IMR-90 (cell line): Measurements from ENCODE around the gene WWP2. TPM values are rescaled to one million over a fixed set of nuclear protein-coding genes. Genes with fewer than 3 reads are reported as not detected.

Experiments used
- ATAC-seq: fragments of 200-7000 bp; cut with Tn5 transposase; 2 replicates; pipeline ENCODE4 v1.9.1; 2020; ENCODE audit warnings: low read depth, mild to moderate bottlenecking, moderate library complexity
- BruUV-seq: library from RNA; stranded (reverse); fragments of 400-500 nt; replicated peaks from 2 replicates; lab custom pipeline; 2021; lab: Mats Ljungman, UMichigan
- CTCF ChIA-PET: fragments of 300-600 bp; formaldehyde crosslinking; extraction: SDS; loops from one replicate; lab custom pipeline; 2021; ENCODE audit warnings: antibody characterized with exemption; lab: Yijun Ruan, JAX
- POLR2A ChIA-PET: fragments of 300-600 bp; sonication (Branson Sonifier 250); formaldehyde crosslinking; loops from one replicate; lab custom pipeline; 2022; ENCODE audit warnings: antibody characterized with exemption; ENCODE audit not compliant: unreplicated experiment; lab: Charles Lee
- DNase-seq: peaks from one replicate; pipeline ENCODE4 v3.0.0; 2013
- H2AFZ ChIP-seq: replicated peaks from 2 replicates; pipeline ENCODE3; 2013; ENCODE audit warnings: low read length, mild to moderate bottlenecking; ENCODE audit not compliant: poor library complexity
- H2AK5ac ChIP-seq: 2 replicates; pipeline ENCODE4 v1.6.1; 2013; ENCODE audit warnings: low read depth, low read length, inconsistent platforms
- H2AK9ac ChIP-seq: replicated peaks from 2 replicates; pipeline ENCODE3; 2013; ENCODE audit warnings: mild to moderate bottlenecking, low read depth, low read length, moderate library complexity; ENCODE audit not compliant: poor library complexity
- H2BK120ac ChIP-seq: 2 replicates; pipeline ENCODE4 v1.6.1; 2013; ENCODE audit warnings: low read depth, low read length, inconsistent platforms
- H2BK15ac ChIP-seq: 3 replicates; pipeline ENCODE4 v1.6.1; 2013; ENCODE audit warnings: low read depth, low read length, inconsistent platforms
- H2BK20ac ChIP-seq: 2 replicates; pipeline ENCODE4 v1.6.1; 2013; ENCODE audit warnings: low read depth, mild to moderate bottlenecking, inconsistent platforms, low read length, moderate library complexity
- H2BK5ac ChIP-seq: 2 replicates; pipeline ENCODE4 v1.6.1; 2013; ENCODE audit warnings: mild to moderate bottlenecking, low read depth, low read length, inconsistent platforms; ENCODE audit not compliant: poor library complexity, severe bottlenecking
- H3K14ac ChIP-seq: replicated peaks from 2 replicates; pipeline ENCODE4 v1.6.1; 2013; ENCODE audit warnings: low read depth, low read length, inconsistent platforms
- H3K18ac ChIP-seq: 2 replicates; pipeline ENCODE4 v1.6.1; 2013; ENCODE audit warnings: low read depth, low read length, control low read depth
- H3K23ac ChIP-seq: 2 replicates; pipeline ENCODE4 v1.6.1; 2013; ENCODE audit warnings: low read depth, low read length, inconsistent platforms
- H3K27ac ChIP-seq: 2 replicates; pipeline ENCODE4 v1.5.1; 2013; ENCODE audit warnings: mild to moderate bottlenecking, control low read depth, low read length; ENCODE audit not compliant: insufficient read depth
- H3K27me3 ChIP-seq: 2 replicates; pipeline ENCODE4 v1.6.1; 2013; ENCODE audit warnings: low read length; ENCODE audit not compliant: control insufficient read depth, insufficient read depth
- H3K36me3 ChIP-seq: 2 replicates; pipeline ENCODE4 v1.6.1; 2013; ENCODE audit warnings: low read length, mixed read lengths; ENCODE audit not compliant: control insufficient read depth, insufficient read depth
- H3K4ac ChIP-seq: 2 replicates; pipeline ENCODE4 v1.6.1; 2013; ENCODE audit warnings: low read depth, low read length, inconsistent platforms
- H3K4me1 ChIP-seq: 2 replicates; pipeline ENCODE4 v1.6.1; 2013; ENCODE audit warnings: low read length, mixed read lengths; ENCODE audit not compliant: control insufficient read depth, insufficient read depth
- H3K4me2 ChIP-seq: 2 replicates; pipeline ENCODE4 v1.6.1; 2013; ENCODE audit warnings: low read depth, mild to moderate bottlenecking, control low read depth, low read length, moderate library complexity
- H3K4me3 ChIP-seq: 2 replicates; pipeline ENCODE4 v1.5.1; 2013; ENCODE audit warnings: low read depth, mild to moderate bottlenecking, control low read depth, low read length, moderate library complexity; ENCODE audit not compliant: insufficient read depth
- H3K56ac ChIP-seq: 2 replicates; pipeline ENCODE4 v1.6.1; 2013; ENCODE audit warnings: low read length, inconsistent platforms; ENCODE audit not compliant: insufficient read depth; ENCODE audit errors: extremely low read depth
- H3K79me1 ChIP-seq, 2 experiments: 2 replicates each; pipeline ENCODE4 v1.6.1; 2013; ENCODE audit warnings: low read length in 2 of 2, inconsistent platforms in 1 of 2, low read depth in 1 of 2
- H3K9ac ChIP-seq: 2 replicates; pipeline ENCODE4 v1.6.1; 2013; ENCODE audit warnings: low read depth, low read length, control low read depth
- H3K9me1 ChIP-seq: 2 replicates; pipeline ENCODE4 v1.6.1; 2013; ENCODE audit warnings: low read length, inconsistent platforms; ENCODE audit not compliant: insufficient read depth
- H3K9me3 ChIP-seq: 2 replicates; pipeline ENCODE4 v1.6.1; 2013; ENCODE audit warnings: low read length; ENCODE audit not compliant: control insufficient read depth, insufficient read depth
- H4K20me1 ChIP-seq: 2 replicates; pipeline ENCODE4 v1.6.1; 2013; ENCODE audit warnings: low read length, inconsistent platforms; ENCODE audit not compliant: insufficient read depth
- H4K5ac ChIP-seq: 2 replicates; pipeline ENCODE4 v1.6.1; 2013; ENCODE audit warnings: mild to moderate bottlenecking, low read depth, low read length, control low read depth
- H4K8ac ChIP-seq, 2 experiments: 2 replicates each; pipeline ENCODE4 v1.6.1; 2013; ENCODE audit warnings: low read depth in 2 of 2, low read length in 2 of 2, control low read depth in 1 of 2, inconsistent platforms in 1 of 2
- H4K91ac ChIP-seq: 2 replicates; pipeline ENCODE4 v1.6.1; 2013; ENCODE audit warnings: low read depth, low read length, inconsistent platforms; ENCODE audit not compliant: insufficient read depth
- BHLHE40 ChIP-seq: fragments of 150-350 bp; IDR thresholded peaks from 2 replicates; pipeline ENCODE4 v1.6.1; 2016; ENCODE audit warnings: mild to moderate bottlenecking, low read depth, low read length
- FOS ChIP-seq: fragments of 150-350 bp; IDR thresholded peaks from 2 replicates; pipeline ENCODE4 v1.6.1; 2016; ENCODE audit warnings: low read depth, low read length
- MAZ ChIP-seq: IDR thresholded peaks from 2 replicates; pipeline ENCODE4 v1.6.1; 2012; ENCODE audit warnings: low read depth, mild to moderate bottlenecking, low read length, improper control_type of control experiment, moderate library complexity, borderline replicate concordance
- MXI1 ChIP-seq: IDR thresholded peaks from 2 replicates; pipeline ENCODE4 v1.6.1; 2012; ENCODE audit warnings: low read depth, mild to moderate bottlenecking, low read length, moderate library complexity, borderline replicate concordance
- NFE2L2 ChIP-seq: fragments of 150-350 bp; IDR thresholded peaks from 2 replicates; pipeline ENCODE4 v1.6.1; 2016; ENCODE audit warnings: low read depth, mild to moderate bottlenecking, low read length
- RAD21 ChIP-seq: IDR thresholded peaks from 2 replicates; pipeline ENCODE4 v1.6.1; 2012; ENCODE audit warnings: low read length, improper control_type of control experiment
- SMC3 ChIP-seq: fragments of 150-350 bp; IDR thresholded peaks from 2 replicates; pipeline ENCODE4 v1.6.1; 2016; ENCODE audit warnings: low read depth, mild to moderate bottlenecking, antibody characterized with exemption, low read length, moderate library complexity
- USF2 ChIP-seq: fragments of 150-350 bp; IDR thresholded peaks from 2 replicates; pipeline ENCODE4 v1.6.1; 2017; ENCODE audit warnings: mild to moderate bottlenecking, antibody characterized with exemption, low read length, low read depth
- WGBS, 2 experiments: methylation state at CpG; one replicate each; pipeline versions ENCODE4 v1.1.5 to v1.1.7; 2013; ENCODE audit warnings: missing lambda C conversion rate in 2 of 2; ENCODE audit not compliant: insufficient read length in 1 of 2; ENCODE audit errors: extremely low coverage in 2 of 2; 5-methylcytosine and 5-hydroxymethylcytosine counted together
- dilution Hi-C: fragments of 300-500 bp; cut with HindIII; formaldehyde crosslinking; loops from one replicate; pipeline ENCODE4 v1.14.3; 2018; ENCODE audit warnings: low sequenced_read_pairs; ENCODE audit not compliant: unreplicated experiment
- in situ Hi-C: fragments of 300-500 bp; cut with MboI; formaldehyde crosslinking; loops from 3 replicates; pipeline ENCODE4 v1.14.3; 2019; ENCODE audit warnings: low sequenced_read_pairs, inconsistent platforms, mixed read lengths
- intact Hi-C: fragments of 100-400 bp; cut with micrococcal nuclease; formaldehyde crosslinking; loops from 2 replicates; pipeline ENCODE4 v1.10.0; 2022
- polyA plus RNA-seq, 3 experiments: library from polyadenylated mRNA; depleted of rRNA; stranded (reverse); fragments of >200 nt; gene quantifications; 2 replicates each; pipeline ENCODE4 v1.2.3, GENCODE V29; 2012; ENCODE audit warnings: low replicate concordance in 1 of 3
- total RNA-seq: library from RNA; depleted of rRNA; stranded (reverse); fragments of >200 nt; gene quantifications from 2 replicates; pipeline ENCODE4 v1.2.3, GENCODE V29; 2012

Gene WWP2
- total and polyA plus RNA-seq, 2 of the 4 experiments (the other 2 are of a cell fraction), result 12.7 to 13.7 TPM

DNA sequence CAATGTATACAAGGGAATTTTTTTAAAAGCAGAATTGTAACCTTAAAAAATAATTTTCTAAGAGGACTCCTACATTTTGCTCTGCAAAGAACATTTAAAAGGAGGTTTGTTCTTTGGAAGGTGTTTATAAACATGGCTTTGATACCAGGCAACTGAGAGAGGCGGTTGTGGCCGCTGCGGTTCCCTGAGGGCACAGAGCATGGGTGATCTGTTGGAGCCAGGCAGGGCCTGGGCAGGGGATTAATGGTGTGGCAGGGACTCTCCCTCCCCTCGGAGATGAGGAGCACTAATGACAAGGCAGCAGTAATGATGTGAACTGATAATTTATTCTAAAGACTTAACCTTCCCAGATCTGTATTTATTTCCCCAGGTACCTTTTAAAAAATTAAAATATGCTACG, 65.4 kb downstream of the WWP2 start:
- H4K20me1 ChIP-seq, result no peaks in the 10 kb centered on the region
- peaks cover 11% of the 10 kb centered on the region for H3K9me1 ChIP-seq
- H3K14ac ChIP-seq, result no peak overlapping the region
- no peaks in the 10 kb centered on the region for H3K27me3 ChIP-seq
- H3K4ac ChIP-seq, result no peak overlapping the region
- H4K5ac ChIP-seq, result no peak overlapping the region
- no peak overlapping the region for H2AK9ac ChIP-seq
- H2BK20ac ChIP-seq, result no peak overlapping the region
- peaks cover 9% of the 10 kb centered on the region for H3K4me1 ChIP-seq
- H2BK120ac ChIP-seq, result no peak overlapping the region
- ChIA-PET CTCF (no interaction called here), POLR2A (no interaction called here)
- H3K9ac ChIP-seq, result no peak overlapping the region
- 60% methylated on average over 1 of the region's 5 CpGs; no CpG with 5 or more reads in 1 of the 2 experiments for WGBS, 2 experiments
- peaks cover 0 to 17% of the 10 kb centered on the region in 2 experiments; a peak in 2 of 4 replicates for H3K79me1 ChIP-seq
- DNase-seq (no peak), ATAC-seq (no peak)
- H3K23ac ChIP-seq, result no peak overlapping the region
- BruUV-seq, result no TSS peak
- H3K56ac ChIP-seq, result no peak overlapping the region
- no peak overlapping the region for H3K18ac ChIP-seq
- no peak overlapping the region for H3K27ac ChIP-seq
- intact Hi-C loops, result no loop called here
- H2BK15ac ChIP-seq, result no peak overlapping the region
- TF ChIP-seq FOS (no peak), BHLHE40 (no peak), MAZ (no peak), MXI1 (no peak), NFE2L2 (no peak), RAD21 (no peak), SMC3 (no peak), USF2 (no peak)
- in situ Hi-C loops, result loop anchor here (10.0 kb wide), 1 partner anchor 57 kb away; no protein-coding TSS in a partner anchor
- H3K36me3 ChIP-seq, result 0 out of 2 replicates have a peak, but pooled peaks cover 1% of the 10 kb centered on the region
- H3K4me3 ChIP-seq, result no peak overlapping the region
- no peak overlapping the region for H2AFZ ChIP-seq
- H3K9me3 ChIP-seq, result no peaks in the 10 kb centered on the region
- H3K4me2 ChIP-seq, result no peak overlapping the region
- no peak overlapping the region for H4K91ac ChIP-seq
- dilution Hi-C loops, result no loop called here
- H4K8ac ChIP-seq, result no peak overlapping the region
- no peak overlapping the region for H2BK5ac ChIP-seq
- no peak overlapping the region for H2AK5ac ChIP-seq
